GM19438 (cell line): ENCODE data around the gene ARHGEF33.

Experiments
- ATAC-seq: cut with Tn5 transposase; IDR thresholded peaks from one replicate; pipeline ENCODE4 v1.9.1; 2021; ENCODE audit warnings: low read depth; ENCODE audit not compliant: unreplicated experiment

Gene ARHGEF33

GRCh38 chr2:39007875-39008504, 118.3 kb downstream of the ARHGEF33 start:
- no peak for ATAC-seq

GRCh38 chr2:39008665-39009064, 119.0 kb downstream of the ARHGEF33 start:
- no peak for ATAC-seq

GRCh38 chr2:39013871-39014270, 124.2 kb downstream of the ARHGEF33 start:
- no peak for ATAC-seq

- no peak for ATAC-seq
Measured at GRCh38 chr2:39015424-39015823, 125.7 kb downstream of the ARHGEF33 start.

GRCh38 chr2:39017334-39017733, 127.7 kb downstream of the ARHGEF33 start:
- no peak for ATAC-seq

- no peak for ATAC-seq
Measured at GRCh38 chr2:39018638-39019037, 129.0 kb downstream of the ARHGEF33 start.

GRCh38 chr2:39020383-39020782, 130.7 kb downstream of the ARHGEF33 start:
- ATAC-seq: no peak

GRCh38 chr2:39022642-39023235, 133.1 kb downstream of the ARHGEF33 start:
- ATAC-seq: no peak

- no peak for ATAC-seq
Measured at GRCh38 chr2:39023649-39024048, 134.0 kb downstream of the ARHGEF33 start.

GRCh38 chr2:39024833-39025232, 135.2 kb downstream of the ARHGEF33 start:
- ATAC-seq: no peak
